GM19193 (cell line): ENCODE measurements around the gene PSMC1.

Experiments used
- POLR2A ChIP-seq: IDR thresholded peaks from 4 replicates; pipeline ENCODE4 v1.6.1; 2011; ENCODE audit not compliant: insufficient read depth, insufficient read length; ENCODE audit errors: extremely low read depth

Gene PSMC1

GRCh38 chr14:90256354-90257131, at the start of gene PSMC1:
PSMC1 (plus strand) TSS chr14:90256553; CDS start chr14:90256598, 45 bp downstream.
- TF ChIP-seq POLR2A, result peak; percentile 76

GRCh38 chr14:90213099-90213748, 43.1 kb upstream of the PSMC1 start:
- no peak for TF ChIP-seq POLR2A

- TF ChIP-seq POLR2A, result no peak
These were observed 27.9 kb upstream of the PSMC1 start for GRCh38 chr14:90228478-90228877.

- no peak for TF ChIP-seq POLR2A
These were observed 21.0 kb upstream of the PSMC1 start for GRCh38 chr14:90235179-90235976.

GRCh38 chr14:90239139-90239538, 17.2 kb upstream of the PSMC1 start:
- TF ChIP-seq POLR2A, result no peak

- TF ChIP-seq POLR2A, result no peak
These were observed 13.9 kb upstream of the PSMC1 start for GRCh38 chr14:90242444-90242843.

- no peak for TF ChIP-seq POLR2A
These were observed 9.4 kb upstream of the PSMC1 start for GRCh38 chr14:90246936-90247335.

- TF ChIP-seq POLR2A, result no peak
These were observed 7.8 kb upstream of the PSMC1 start for GRCh38 chr14:90248594-90248993.

- TF ChIP-seq POLR2A, result no peak
These were observed 2.5 kb upstream of the PSMC1 start for GRCh38 chr14:90253826-90254225.

- no peak for TF ChIP-seq POLR2A
These were observed 482 bp upstream of the PSMC1 start for GRCh38 chr14:90255871-90256270.

- TF ChIP-seq POLR2A, result no peak
These were observed 7.5 kb downstream of the PSMC1 start for GRCh38 chr14:90263748-90264449.

GRCh38 chr14:90266441-90267154, 10.2 kb downstream of the PSMC1 start:
- TF ChIP-seq POLR2A, result peak; percentile 11

- TF ChIP-seq POLR2A, result no peak
These were observed 12.1 kb downstream of the PSMC1 start for GRCh38 chr14:90268420-90268819.

- TF ChIP-seq POLR2A, result no peak
These were observed 16.2 kb downstream of the PSMC1 start for GRCh38 chr14:90272523-90272922.
